ENCODE results near the gene FBLN1.

FBLN1 gene

DNA sequence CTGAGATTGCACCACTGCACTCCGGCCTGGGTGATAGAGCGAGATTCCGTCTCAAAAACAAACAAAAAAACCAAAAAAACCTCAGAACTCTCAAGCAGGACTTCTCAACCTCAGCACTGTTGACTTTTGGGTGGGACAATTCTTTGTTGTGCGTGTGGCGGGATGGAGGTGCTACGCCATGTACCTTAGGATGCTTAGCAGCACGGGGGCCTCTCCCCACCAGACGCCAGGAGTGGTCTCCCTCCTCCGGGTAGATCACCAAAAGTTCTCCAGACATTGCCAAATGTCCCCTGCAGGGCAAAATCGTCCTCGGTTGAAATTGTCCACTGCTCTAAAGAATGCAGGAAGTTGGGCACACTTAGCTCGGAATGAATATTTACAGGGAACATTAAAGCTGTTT lies 142.0 kb downstream of the FBLN1 start:
- DNase-seq: no peak

DNA sequence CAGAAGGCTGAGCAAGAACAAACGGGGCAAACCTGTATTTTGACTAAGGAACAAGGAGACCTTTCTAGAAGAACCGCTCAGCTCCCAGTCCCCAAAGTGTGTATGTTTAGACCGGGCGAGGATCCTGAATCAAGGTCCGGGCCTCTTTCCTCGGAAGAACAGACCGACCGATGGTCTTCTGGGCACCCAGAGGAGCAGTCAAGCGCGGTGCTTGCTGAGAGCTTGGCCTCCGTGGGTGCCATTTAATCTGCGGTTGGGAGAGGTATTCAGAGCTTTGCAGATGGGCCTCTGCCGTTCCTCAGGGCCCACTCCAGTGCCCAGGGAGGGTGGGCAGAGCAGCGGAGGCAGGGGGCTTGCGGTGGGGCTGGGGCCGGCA lies 142.5 kb downstream of the FBLN1 start:
- no peak for DNase-seq

DNA sequence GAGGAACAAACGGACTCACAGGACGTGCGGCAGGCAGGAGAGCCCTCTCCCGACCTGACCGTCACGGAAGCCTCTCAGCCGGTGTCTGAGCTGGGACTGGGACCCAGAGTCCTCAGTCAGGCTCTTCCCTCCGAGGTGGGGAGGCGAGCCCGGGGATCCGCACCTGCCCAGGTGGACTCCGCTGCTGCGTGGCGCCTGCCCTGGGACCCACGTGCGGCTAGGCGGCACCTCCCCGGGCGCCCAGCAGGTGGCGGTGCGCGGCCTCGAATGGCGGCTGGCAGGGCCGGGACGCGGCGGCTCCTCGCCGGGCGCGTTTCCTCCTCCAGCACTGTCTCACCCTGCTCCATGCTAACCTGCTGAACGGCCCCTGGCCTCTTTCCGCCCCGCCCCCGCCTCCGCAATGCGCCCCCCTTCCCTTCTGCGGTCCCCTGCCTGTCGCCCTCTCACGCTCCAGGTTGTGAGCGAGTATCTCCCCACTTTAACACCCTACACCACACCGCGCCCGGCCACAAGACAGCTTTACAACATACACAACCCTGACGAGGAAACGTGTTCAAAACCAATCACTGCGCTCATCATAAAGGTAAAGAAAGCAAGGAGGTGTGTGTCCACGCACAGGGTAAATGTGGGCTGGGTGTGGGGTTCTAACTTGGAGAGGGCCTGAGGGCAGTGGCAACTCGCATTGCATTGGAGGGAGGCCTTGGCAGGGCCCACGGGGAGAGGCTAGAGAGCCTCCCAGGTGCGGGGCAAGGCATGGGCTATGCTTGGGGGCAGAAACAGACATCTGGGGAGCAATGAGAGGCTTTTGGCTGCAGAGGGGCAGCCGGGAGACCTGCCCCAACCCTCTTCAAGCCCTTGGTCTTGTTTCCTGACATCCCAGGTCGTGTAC lies 143.1 kb downstream of the FBLN1 start:
- DNase-seq: peak; percentile 63

DNA sequence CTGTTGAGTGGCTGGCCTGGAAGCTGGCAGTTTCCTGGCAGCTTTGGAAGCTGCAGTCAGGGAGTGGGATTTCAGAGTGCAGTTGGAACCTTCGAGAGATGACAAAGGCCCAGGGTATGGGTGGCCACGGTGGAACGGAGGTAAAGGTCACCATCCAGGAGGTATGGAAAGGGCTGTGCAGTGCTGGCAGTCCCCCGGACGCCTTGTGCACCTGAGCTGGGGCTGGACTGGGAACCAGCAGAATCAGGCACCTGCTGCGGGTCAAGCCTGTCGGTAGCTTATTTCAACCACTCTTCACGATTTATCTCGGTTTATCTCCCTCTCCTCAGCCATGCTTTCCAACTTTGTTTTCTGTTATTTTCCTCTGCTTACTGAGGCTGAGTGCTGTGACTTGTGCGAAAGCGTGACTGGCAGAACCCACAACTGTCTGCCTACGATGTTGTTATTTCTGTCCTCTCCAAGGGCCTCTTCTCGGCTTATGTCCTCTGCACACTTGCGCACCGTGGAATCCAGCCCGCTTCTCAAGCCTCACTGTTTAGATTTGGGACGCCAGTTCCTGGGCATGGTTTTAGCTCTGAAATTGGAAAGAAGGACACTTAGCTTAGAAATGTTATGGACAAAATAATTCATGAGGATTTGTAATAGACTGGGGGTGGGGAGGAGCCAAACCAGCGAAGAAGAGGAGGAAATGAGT lies 145.0 kb downstream of the FBLN1 start:
- DNase-seq: no peak

GRCh38 chr22:45648301-45649117 lies 145.8 kb downstream of the FBLN1 start:
- DNase-seq: no peak

DNA sequence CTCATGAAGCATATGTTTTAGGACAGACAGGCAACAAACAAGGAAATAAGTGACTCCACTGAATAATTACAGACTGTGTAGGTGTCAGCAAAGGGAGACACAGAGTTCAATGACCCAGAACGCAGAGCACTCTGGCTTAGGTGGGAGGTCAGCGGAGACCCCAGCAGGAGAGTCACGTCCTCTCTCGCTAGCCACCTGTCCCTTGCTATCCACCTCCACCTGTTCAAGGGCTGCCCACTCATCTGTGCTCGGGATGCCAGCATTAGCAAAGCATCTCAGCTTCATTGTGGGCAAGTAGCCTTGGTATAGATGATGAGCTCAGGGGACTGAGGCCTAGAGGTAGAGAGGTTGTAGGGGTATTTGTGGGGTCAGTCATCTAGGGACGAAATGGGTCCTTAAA lies 147.1 kb downstream of the FBLN1 start:
- DNase-seq: no peak

DNA sequence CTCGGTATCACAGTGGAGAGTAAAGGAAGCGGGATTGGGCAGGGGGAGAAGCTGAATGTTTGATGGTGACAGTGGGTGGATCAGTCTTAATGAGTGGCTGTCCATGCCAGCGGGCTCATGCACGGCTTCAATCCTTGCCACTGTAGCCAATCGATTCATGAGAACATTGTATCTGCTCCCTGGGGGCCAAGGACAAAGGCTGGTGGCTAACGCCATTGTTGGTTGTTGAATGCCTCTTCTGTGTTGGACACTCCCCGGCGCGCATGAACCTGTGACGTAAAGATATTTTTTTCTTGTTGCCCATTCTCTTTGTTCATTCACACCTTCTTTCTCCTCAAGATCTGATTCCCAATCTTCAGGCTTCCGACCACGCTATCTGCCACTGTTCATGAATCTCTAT lies 148.0 kb downstream of the FBLN1 start:
- DNase-seq: no peak
